ENCODE measurements around the gene MYOZ1. TPM values are rescaled to one million over a fixed set of nuclear protein-coding genes. Genes with fewer than 3 reads are reported as not detected.

Gene MYOZ1
- polyA plus RNA-seq, 1 donor (not counting 4 experiments of a cell fraction or from before 2014, with no cell fraction given) = not detected

DNA sequence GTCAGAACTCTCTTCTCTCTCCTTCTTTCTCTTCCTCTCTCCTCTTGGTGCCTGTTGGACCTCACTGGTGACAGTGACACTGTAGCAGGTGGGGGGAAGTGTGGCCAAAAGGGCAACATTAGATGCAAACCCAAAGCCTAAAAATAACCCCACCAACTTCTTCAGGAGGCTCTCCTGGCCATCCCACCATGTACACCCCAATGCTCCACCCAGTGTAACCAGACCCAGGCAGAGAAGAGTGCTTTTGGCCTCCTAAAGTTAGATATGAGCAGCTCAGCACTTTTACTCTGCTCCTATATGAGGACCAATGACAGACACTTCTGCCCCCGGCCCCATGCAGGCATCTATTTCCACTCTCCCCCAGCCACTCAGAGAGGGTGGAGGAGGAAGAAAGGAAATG, 5.5 kb downstream of the MYOZ1 start:
- no peak overlapping the region for H2AFZ ChIP-seq (ENCODE audit: control insufficient read depth, low read length)
- dilution Hi-C loops (cut with MboI; ENCODE audit: extremely low pct_ligation_motif_present, low sequenced_read_pairs) = no loop called here
- no peaks in the 10 kb centered on the region for H3K27me3 ChIP-seq (ENCODE audit: control insufficient read depth, extremely low read depth, insufficient read depth, low read length)
- H3K4me2 ChIP-seq (ENCODE audit: control insufficient read depth, extremely low read depth, insufficient read depth, low read depth, low read length) = no peak overlapping the region
- no peaks in the 10 kb centered on the region for H3K9me3 ChIP-seq (ENCODE audit: control insufficient read depth, low read depth, low read length)
- no peak for DNase-seq (ENCODE audit: low read depth, low spot score)
- H3K27ac ChIP-seq (ENCODE audit: control insufficient read depth, insufficient read depth, low read length) = no peak overlapping the region
- no peak for TF ChIP-seq EZH2 (IDR thresholded peaks at IDR 0.05; ENCODE audit: low read length)
- TF ChIP-seq, protein P1, sequence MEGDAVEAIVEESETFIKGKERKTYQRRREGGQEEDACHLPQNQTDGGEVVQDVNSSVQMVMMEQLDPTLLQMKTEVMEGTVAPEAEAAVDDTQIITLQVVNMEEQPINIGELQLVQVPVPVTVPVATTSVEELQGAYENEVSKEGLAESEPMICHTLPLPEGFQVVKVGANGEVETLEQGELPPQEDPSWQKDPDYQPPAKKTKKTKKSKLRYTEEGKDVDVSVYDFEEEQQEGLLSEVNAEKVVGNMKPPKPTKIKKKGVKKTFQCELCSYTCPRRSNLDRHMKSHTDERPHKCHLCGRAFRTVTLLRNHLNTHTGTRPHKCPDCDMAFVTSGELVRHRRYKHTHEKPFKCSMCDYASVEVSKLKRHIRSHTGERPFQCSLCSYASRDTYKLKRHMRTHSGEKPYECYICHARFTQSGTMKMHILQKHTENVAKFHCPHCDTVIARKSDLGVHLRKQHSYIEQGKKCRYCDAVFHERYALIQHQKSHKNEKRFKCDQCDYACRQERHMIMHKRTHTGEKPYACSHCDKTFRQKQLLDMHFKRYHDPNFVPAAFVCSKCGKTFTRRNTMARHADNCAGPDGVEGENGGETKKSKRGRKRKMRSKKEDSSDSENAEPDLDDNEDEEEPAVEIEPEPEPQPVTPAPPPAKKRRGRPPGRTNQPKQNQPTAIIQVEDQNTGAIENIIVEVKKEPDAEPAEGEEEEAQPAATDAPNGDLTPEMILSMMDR (optimal IDR thresholded peaks at IDR 0.05 in 1 of 3, IDR thresholded peaks at IDR 0.05 in 1 of 3, conservative IDR thresholded peaks at IDR 0.05 in 1 of 3; ENCODE audit: extremely low read depth in 1 of 3, insufficient read depth in 2 of 3, low read length in 3 of 3) = no peak
- H3K36me3 ChIP-seq (ENCODE audit: control insufficient read depth in 2 of 2, extremely low read depth in 1 of 2, insufficient read depth in 2 of 2, low read length in 2 of 2) = no peaks in the 10 kb centered on the region
- H4K20me1 ChIP-seq (ENCODE audit: control insufficient read depth, extremely low read depth, insufficient read depth, low read length) = no peaks in the 10 kb centered on the region
- no peak overlapping the region for H3K9ac ChIP-seq (ENCODE audit: control insufficient read depth, extremely low read depth, insufficient read depth, low read length)
- no peaks in the 10 kb centered on the region for H3K4me1 ChIP-seq (ENCODE audit: control insufficient read depth, extremely low read depth, insufficient read depth, low read length)
- H3K79me2 ChIP-seq (ENCODE audit: control insufficient read depth, insufficient read depth, low read length) = no peaks in the 10 kb centered on the region
- no peak overlapping the region for H3K4me3 ChIP-seq (ENCODE audit: control insufficient read depth in 2 of 3, extremely low read depth in 1 of 3, insufficient read depth in 2 of 3, low read depth in 1 of 3, low read length in 3 of 3)
- no peaks in the 10 kb centered on the region for H3K9me1 ChIP-seq (ENCODE audit: control insufficient read depth, extremely low read depth, insufficient read depth, low read length)
- FAIRE-seq = no peak

DNA sequence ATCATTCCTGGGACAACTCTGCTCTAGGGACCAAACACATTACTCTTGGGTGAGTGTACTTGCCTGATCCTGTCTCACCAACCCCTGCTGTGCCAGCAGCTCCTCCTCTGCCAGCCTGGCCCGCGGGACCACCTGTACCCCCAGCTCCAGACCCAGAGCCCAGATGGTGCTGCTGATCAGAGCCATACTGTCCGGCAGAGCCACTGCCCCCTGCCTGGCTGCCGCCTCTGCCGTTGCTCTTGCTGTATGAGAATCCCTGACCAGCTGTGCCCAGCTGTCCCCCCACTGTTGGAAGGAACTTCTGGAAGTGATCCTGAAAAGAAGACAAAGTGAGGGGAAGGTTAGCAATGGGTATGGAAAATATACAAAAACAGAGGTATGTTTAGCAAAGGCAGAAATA, 6.9 kb downstream of the MYOZ1 start:
- no peak overlapping the region for H2AFZ ChIP-seq (ENCODE audit: control insufficient read depth, low read length)
- no peak for FAIRE-seq
- no peak for DNase-seq (ENCODE audit: low read depth, low spot score)

More for the DNA sequence above, 6.9 kb downstream of the MYOZ1 start:
- dilution Hi-C loops (cut with MboI; ENCODE audit: extremely low pct_ligation_motif_present, low sequenced_read_pairs) = no loop called here
- H3K4me1 ChIP-seq (ENCODE audit: control insufficient read depth, extremely low read depth, insufficient read depth, low read length) = no peaks in the 10 kb centered on the region
- H3K79me2 ChIP-seq (ENCODE audit: control insufficient read depth, insufficient read depth, low read length) = no peaks in the 10 kb centered on the region
- no peaks in the 10 kb centered on the region for H3K9me3 ChIP-seq (ENCODE audit: control insufficient read depth, low read depth, low read length)
- no peak overlapping the region for H3K9ac ChIP-seq (ENCODE audit: control insufficient read depth, extremely low read depth, insufficient read depth, low read length)
- no peak overlapping the region for H3K4me3 ChIP-seq (ENCODE audit: control insufficient read depth in 2 of 3, extremely low read depth in 1 of 3, insufficient read depth in 2 of 3, low read depth in 1 of 3, low read length in 3 of 3)
- TF ChIP-seq, protein P1 (optimal IDR thresholded peaks at IDR 0.05 in 1 of 3, IDR thresholded peaks at IDR 0.05 in 1 of 3, conservative IDR thresholded peaks at IDR 0.05 in 1 of 3; ENCODE audit: extremely low read depth in 1 of 3, insufficient read depth in 2 of 3, low read length in 3 of 3) = no peak
- TF ChIP-seq EZH2 (IDR thresholded peaks at IDR 0.05; ENCODE audit: low read length) = no peak
- H4K20me1 ChIP-seq (ENCODE audit: control insufficient read depth, extremely low read depth, insufficient read depth, low read length) = no peaks in the 10 kb centered on the region
- no peaks in the 10 kb centered on the region for H3K27me3 ChIP-seq (ENCODE audit: control insufficient read depth, extremely low read depth, insufficient read depth, low read length)
- H3K9me1 ChIP-seq (ENCODE audit: control insufficient read depth, extremely low read depth, insufficient read depth, low read length) = no peaks in the 10 kb centered on the region
- no peak overlapping the region for H3K27ac ChIP-seq (ENCODE audit: control insufficient read depth, insufficient read depth, low read length)
- H3K36me3 ChIP-seq (ENCODE audit: control insufficient read depth in 2 of 2, extremely low read depth in 1 of 2, insufficient read depth in 2 of 2, low read length in 2 of 2) = no peaks in the 10 kb centered on the region
- no peak overlapping the region for H3K4me2 ChIP-seq (ENCODE audit: control insufficient read depth, extremely low read depth, insufficient read depth, low read depth, low read length)
